Endothelial cell (in vitro differentiated cells): ENCODE results near the gene RAD23B. TPM values are rescaled to one million over a fixed set of nuclear protein-coding genes. Genes with fewer than 3 reads are reported as not detected.

Experiments used
- DNase-seq: peaks from one replicate; pipeline ENCODE4 v3.0.0; 2021; ENCODE audit warnings: low spot score
- H3K27ac Mint-ChIP-seq: one replicate; pipeline ENCODE4 v1.8.0; 2021; ENCODE audit warnings: mixed read lengths, inconsistent platforms; ENCODE audit not compliant: unreplicated experiment
- H3K27me3 Mint-ChIP-seq: one replicate; pipeline ENCODE4 v1.8.0; 2021; ENCODE audit warnings: mild to moderate bottlenecking, moderate library complexity, mixed read lengths, inconsistent platforms; ENCODE audit not compliant: unreplicated experiment
- H3K36me3 Mint-ChIP-seq: one replicate; pipeline ENCODE4 v1.8.0; 2021; ENCODE audit warnings: mild to moderate bottlenecking, low read depth, mixed read lengths, inconsistent platforms; ENCODE audit not compliant: unreplicated experiment
- H3K4me1 Mint-ChIP-seq: one replicate; pipeline ENCODE4 v1.8.0; 2021; ENCODE audit warnings: mild to moderate bottlenecking, mixed read lengths, inconsistent platforms; ENCODE audit not compliant: unreplicated experiment
- H3K4me3 Mint-ChIP-seq: one replicate; pipeline ENCODE4 v1.8.0; 2021; ENCODE audit warnings: mild to moderate bottlenecking, mixed read lengths, inconsistent platforms; ENCODE audit not compliant: unreplicated experiment
- H3K9me3 Mint-ChIP-seq: one replicate; pipeline ENCODE4 v1.8.0; 2021; ENCODE audit warnings: mixed read lengths, inconsistent platforms; ENCODE audit not compliant: unreplicated experiment
- total RNA-seq: library from RNA; stranded (reverse); fragmentation: NEBNext Ultra II Directional; extraction: Animal tissue kit (Norgen Biotek cat#: 25700); gene quantifications from one replicate; pipeline ENCODE4 v1.2.1, GENCODE V29; 2021; ENCODE audit not compliant: unreplicated experiment
- TF ChIP-seq, protein P1 (sequence below): fragments of 200-600 bp; sonication (generic); IDR thresholded peaks from one replicate; pipeline ENCODE4 v1.5.0; 2021; ENCODE audit warnings: antibody characterized with exemption; ENCODE audit not compliant: unreplicated experiment

RAD23B gene
- total RNA-seq, 1 donor from 2014 or later = 116 TPM

- Mint-ChIP-seq H3K4me1 (no peaks in the 10 kb centered on the region), H3K36me3 (no peaks in the 10 kb centered on the region), H3K9me3 (no peaks in the 10 kb centered on the region), H3K4me3 (no peak overlapping the region), H3K27me3 (no peaks in the 10 kb centered on the region), H3K27ac (no peak overlapping the region)
- DNase-seq = no peak
- TF ChIP-seq, protein P1, sequence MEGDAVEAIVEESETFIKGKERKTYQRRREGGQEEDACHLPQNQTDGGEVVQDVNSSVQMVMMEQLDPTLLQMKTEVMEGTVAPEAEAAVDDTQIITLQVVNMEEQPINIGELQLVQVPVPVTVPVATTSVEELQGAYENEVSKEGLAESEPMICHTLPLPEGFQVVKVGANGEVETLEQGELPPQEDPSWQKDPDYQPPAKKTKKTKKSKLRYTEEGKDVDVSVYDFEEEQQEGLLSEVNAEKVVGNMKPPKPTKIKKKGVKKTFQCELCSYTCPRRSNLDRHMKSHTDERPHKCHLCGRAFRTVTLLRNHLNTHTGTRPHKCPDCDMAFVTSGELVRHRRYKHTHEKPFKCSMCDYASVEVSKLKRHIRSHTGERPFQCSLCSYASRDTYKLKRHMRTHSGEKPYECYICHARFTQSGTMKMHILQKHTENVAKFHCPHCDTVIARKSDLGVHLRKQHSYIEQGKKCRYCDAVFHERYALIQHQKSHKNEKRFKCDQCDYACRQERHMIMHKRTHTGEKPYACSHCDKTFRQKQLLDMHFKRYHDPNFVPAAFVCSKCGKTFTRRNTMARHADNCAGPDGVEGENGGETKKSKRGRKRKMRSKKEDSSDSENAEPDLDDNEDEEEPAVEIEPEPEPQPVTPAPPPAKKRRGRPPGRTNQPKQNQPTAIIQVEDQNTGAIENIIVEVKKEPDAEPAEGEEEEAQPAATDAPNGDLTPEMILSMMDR = no peak
Observed at GRCh38 chr9:107260437-107261081, 22.5 kb upstream of the RAD23B start.

DNA sequence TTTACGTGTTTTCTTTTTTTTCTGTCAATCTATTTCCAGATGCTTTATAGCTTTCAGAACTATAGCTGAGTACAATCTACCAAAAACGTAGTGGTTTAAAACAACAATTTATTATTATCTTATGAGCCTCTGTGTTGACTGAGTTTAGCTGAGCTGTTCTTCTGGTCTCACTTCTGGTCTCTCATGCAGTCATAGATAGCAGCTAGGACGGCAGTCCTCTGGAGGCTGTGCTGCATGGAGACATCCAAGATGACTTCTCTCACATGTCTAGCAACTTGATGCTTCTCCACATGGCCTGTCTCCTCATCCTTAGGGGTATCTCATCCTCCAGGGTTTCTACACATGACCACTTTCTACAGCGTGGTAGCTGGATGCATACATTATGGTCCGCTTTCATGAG is 22.0 kb upstream of the RAD23B start:
- Mint-ChIP-seq H3K36me3 (no peaks in the 10 kb centered on the region), H3K27me3 (no peaks in the 10 kb centered on the region), H3K4me1 (no peaks in the 10 kb centered on the region), H3K27ac (no peak overlapping the region), H3K4me3 (no peak overlapping the region), H3K9me3 (no peaks in the 10 kb centered on the region)
- no peak for DNase-seq
- TF ChIP-seq, protein P1 = no peak

DNA sequence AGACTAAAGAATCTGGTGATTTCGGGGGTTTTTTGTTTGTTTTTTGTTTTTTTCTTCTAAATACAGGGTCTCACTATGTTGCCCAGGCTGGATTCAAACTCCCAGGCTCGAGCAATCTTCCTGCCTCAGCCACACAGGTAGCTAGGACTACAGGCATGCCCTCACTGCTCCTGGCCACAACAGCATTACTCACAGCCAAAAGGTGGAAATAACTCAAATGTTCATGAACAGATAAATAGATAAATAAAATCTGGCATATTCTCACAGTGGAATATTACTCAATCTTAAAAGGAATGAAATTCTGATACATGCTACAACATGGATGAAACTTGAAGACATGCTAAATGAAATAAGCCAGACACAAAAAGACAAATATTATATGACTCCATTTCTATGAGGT is 19.8 kb upstream of the RAD23B start:
- no peak for DNase-seq
- Mint-ChIP-seq H3K36me3 (no peaks in the 10 kb centered on the region), H3K27ac (no peak overlapping the region), H3K9me3 (no peaks in the 10 kb centered on the region), H3K4me3 (no peak overlapping the region), H3K27me3 (no peaks in the 10 kb centered on the region), H3K4me1 (no peaks in the 10 kb centered on the region)
- TF ChIP-seq, protein P1 = no peak

DNA sequence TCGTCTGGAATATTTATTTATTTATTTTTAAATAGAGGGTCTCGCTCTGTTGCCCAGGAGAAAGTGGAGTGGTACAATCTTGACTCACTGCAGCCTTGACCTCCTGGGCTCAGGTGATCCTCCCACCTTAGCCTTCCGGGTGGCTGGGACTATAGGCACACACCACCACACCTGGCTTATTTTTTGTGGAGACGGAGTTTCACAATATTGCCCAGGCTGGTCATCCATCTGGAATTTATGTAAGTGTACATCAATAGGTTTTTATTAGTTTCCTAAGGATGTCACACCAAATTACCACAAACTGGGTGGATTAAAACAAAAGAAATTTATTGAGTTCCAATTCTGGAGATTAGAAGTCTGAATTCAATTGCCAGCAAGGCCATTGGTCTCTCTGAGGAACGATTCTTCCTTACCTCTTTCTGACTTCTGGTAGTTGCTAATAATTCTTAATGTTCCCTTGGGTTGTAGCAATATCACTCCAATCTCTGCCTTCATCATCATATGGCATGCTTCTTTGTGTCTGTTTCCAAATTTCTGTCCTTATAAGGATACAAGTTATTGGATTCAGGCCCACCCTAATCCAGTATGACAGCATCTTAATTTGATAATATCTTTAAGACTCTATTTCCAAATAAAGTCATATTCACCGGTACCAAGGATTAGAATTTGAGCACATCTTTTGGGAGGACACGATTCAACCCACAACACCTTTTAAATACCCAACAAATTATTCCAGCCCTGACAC is 16.3 kb upstream of the RAD23B start:
- no peaks in the 10 kb centered on the region for H3K27me3 Mint-ChIP-seq
- TF ChIP-seq, protein P1 = no peak
- H3K9me3 Mint-ChIP-seq = no peaks in the 10 kb centered on the region
- H3K4me3 Mint-ChIP-seq = no peak overlapping the region
- H3K36me3 Mint-ChIP-seq = no peaks in the 10 kb centered on the region
- H3K27ac Mint-ChIP-seq = no peak overlapping the region
- H3K4me1 Mint-ChIP-seq = peaks cover 9% of the 10 kb centered on the region
- DNase-seq = no peak

DNA sequence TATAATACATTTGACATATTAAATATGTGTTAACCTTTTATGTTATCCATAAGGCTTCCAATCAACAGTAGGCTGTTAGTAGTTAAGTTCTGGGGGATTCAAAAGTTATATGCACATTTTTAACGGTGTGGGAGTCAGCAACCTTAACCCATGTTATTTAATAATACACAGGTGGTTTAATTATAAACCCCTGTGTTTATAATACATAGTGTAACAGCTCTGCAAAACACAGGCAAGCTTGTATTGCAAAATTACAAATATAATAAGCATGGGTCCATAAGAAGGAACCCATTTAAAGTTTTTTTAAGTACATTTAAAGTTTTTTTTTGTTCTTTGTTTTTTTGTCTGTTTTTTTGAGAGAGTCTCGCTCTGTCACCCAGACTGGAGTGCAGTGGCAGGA is 14.5 kb upstream of the RAD23B start:
- TF ChIP-seq, protein P1 = no peak
- Mint-ChIP-seq H3K27me3 (no peaks in the 10 kb centered on the region), H3K4me3 (no peak overlapping the region), H3K4me1 (peaks cover 12% of the 10 kb centered on the region), H3K9me3 (no peaks in the 10 kb centered on the region), H3K36me3 (no peaks in the 10 kb centered on the region), H3K27ac (no peak overlapping the region)
- DNase-seq = no peak
